ENCODE data around the gene ITPR1.

- no peak for TF ChIP-seq CTCF (conservative IDR thresholded peaks at IDR 0.05; ENCODE audit: low read length)
- no peak for TF ChIP-seq EZH2phosphoT487 (IDR thresholded peaks at IDR 0.05; ENCODE audit: borderline replicate concordance)
Observed at GRCh38 chr3:4758249-4758860, 265.2 kb downstream of the ITPR1 start.

Measured in Loucy (cell line).